ENCODE results near the gene PSKH1. TPM values are rescaled to one million over a fixed set of nuclear protein-coding genes. Genes with fewer than 3 reads are reported as not detected.

PSKH1 gene
- total RNA-seq, 1 experiment from 2014 or later = 9.2 TPM

GRCh38 chr16:67942510-67943255 is 49.6 kb downstream of the PSKH1 start:
- no peak for DNase-seq (ENCODE audit: low read depth, low spot score)
- in situ Hi-C loops (cut with HindIII; ENCODE audit: low pct_unique_long_range_greater_than_20kb, low sequenced_read_pairs) = no loop called here

- DNase-seq (ENCODE audit: low read depth, low spot score) = no peak
- in situ Hi-C loops (cut with HindIII; ENCODE audit: low pct_unique_long_range_greater_than_20kb, low sequenced_read_pairs) = no loop called here
Observed at GRCh38 chr16:67943256-67943618, 50.2 kb downstream of the PSKH1 start.

GRCh38 chr16:67943619-67944504 is 50.8 kb downstream of the PSKH1 start, which contains the start of gene LCAT:
Gene LCAT (minus strand): TSS chr16:67944120. CDS start chr16:67944101, 19 bp downstream.
- in situ Hi-C loops (cut with HindIII; ENCODE audit: low pct_unique_long_range_greater_than_20kb, low sequenced_read_pairs) = no loop called here
- no peak for DNase-seq (ENCODE audit: low read depth, low spot score)

GRCh38 chr16:67944690-67945391 is 51.8 kb downstream of the PSKH1 start:
- DNase-seq (ENCODE audit: low read depth, low spot score) = no peak
- in situ Hi-C loops (cut with HindIII; ENCODE audit: low pct_unique_long_range_greater_than_20kb, low sequenced_read_pairs) = no loop called here

GRCh38 chr16:67945392-67945933 is 52.4 kb downstream of the PSKH1 start:
- in situ Hi-C loops (cut with HindIII; ENCODE audit: low pct_unique_long_range_greater_than_20kb, low sequenced_read_pairs) = no loop called here
- DNase-seq (ENCODE audit: low read depth, low spot score) = no peak

- in situ Hi-C loops (cut with HindIII; ENCODE audit: low pct_unique_long_range_greater_than_20kb, low sequenced_read_pairs) = no loop called here
- DNase-seq (ENCODE audit: low read depth, low spot score) = no peak
Observed at GRCh38 chr16:67946128-67946569, 53.1 kb downstream of the PSKH1 start.

- no peak for DNase-seq (ENCODE audit: low read depth, low spot score)
- in situ Hi-C loops (cut with HindIII; ENCODE audit: low pct_unique_long_range_greater_than_20kb, low sequenced_read_pairs) = no loop called here
Observed at GRCh38 chr16:67946966-67947558, 54.0 kb downstream of the PSKH1 start.

GRCh38 chr16:67948015-67948414 is 55.0 kb downstream of the PSKH1 start:
- in situ Hi-C loops (cut with HindIII; ENCODE audit: low pct_unique_long_range_greater_than_20kb, low sequenced_read_pairs) = no loop called here
- DNase-seq (ENCODE audit: low read depth, low spot score) = no peak

GRCh38 chr16:67949645-67950044 is 56.6 kb downstream of the PSKH1 start:
- in situ Hi-C loops (cut with HindIII; ENCODE audit: low pct_unique_long_range_greater_than_20kb, low sequenced_read_pairs) = no loop called here
- DNase-seq (ENCODE audit: low read depth, low spot score) = no peak

- DNase-seq (ENCODE audit: low read depth, low spot score) = no peak
- in situ Hi-C loops (cut with HindIII; ENCODE audit: low pct_unique_long_range_greater_than_20kb, low sequenced_read_pairs) = no loop called here
Observed at GRCh38 chr16:67950335-67950843, 57.3 kb downstream of the PSKH1 start.

GRCh38 chr16:67951485-67951884 is 58.4 kb downstream of the PSKH1 start:
- DNase-seq (ENCODE audit: low read depth, low spot score) = no peak
- in situ Hi-C loops (cut with HindIII; ENCODE audit: low pct_unique_long_range_greater_than_20kb, low sequenced_read_pairs) = no loop called here

GRCh38 chr16:67953641-67954375 is 60.8 kb downstream of the PSKH1 start:
- DNase-seq (ENCODE audit: low read depth, low spot score) = no peak
- in situ Hi-C loops (cut with HindIII; ENCODE audit: low pct_unique_long_range_greater_than_20kb, low sequenced_read_pairs) = no loop called here

- in situ Hi-C loops (cut with HindIII; ENCODE audit: low pct_unique_long_range_greater_than_20kb, low sequenced_read_pairs) = no loop called here
- no peak for DNase-seq (ENCODE audit: low read depth, low spot score)
Observed at GRCh38 chr16:67954421-67955196, 61.6 kb downstream of the PSKH1 start.

- no peak for DNase-seq (ENCODE audit: low read depth, low spot score)
- in situ Hi-C loops (cut with HindIII; ENCODE audit: low pct_unique_long_range_greater_than_20kb, low sequenced_read_pairs) = no loop called here
Observed at GRCh38 chr16:67957622-67958021, 64.6 kb downstream of the PSKH1 start.

- DNase-seq (ENCODE audit: low read depth, low spot score) = no peak
- in situ Hi-C loops (cut with HindIII; ENCODE audit: low pct_unique_long_range_greater_than_20kb, low sequenced_read_pairs) = no loop called here
Observed at GRCh38 chr16:67959536-67960329, 66.7 kb downstream of the PSKH1 start.

Data from SK-MEL-5 (cell line).